ENCODE measurements around the gene FOSL2.

Gene FOSL2

DNA sequence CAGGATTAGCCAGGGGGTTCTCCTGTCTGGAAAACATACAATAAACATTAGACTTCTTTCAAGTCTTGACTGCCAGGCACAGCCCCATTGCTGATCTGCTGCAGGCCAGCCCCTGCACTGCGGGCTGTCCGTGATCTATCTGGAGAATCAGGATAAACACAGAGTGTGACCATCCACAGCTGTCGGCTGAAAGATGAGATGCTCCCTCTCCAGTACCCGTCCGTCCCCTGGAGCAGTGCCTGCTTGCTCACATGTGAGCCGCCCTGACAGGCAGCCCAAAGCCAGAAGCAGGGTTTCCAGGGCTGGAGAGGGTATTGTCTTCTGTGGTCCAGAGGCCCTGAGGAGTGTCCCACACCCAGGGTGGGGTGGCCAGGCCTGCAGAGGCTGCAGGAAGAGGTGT, 46.1 kb upstream of the FOSL2 start:
- H3K4me3 ChIP-seq (replicated peaks; ENCODE audit: low read depth, low read length): no peak overlapping the region
- H3K36me3 ChIP-seq (ENCODE audit: control insufficient read depth, insufficient read depth, low read length): no peaks in the 10 kb centered on the region
- TF ChIP-seq, protein P1, sequence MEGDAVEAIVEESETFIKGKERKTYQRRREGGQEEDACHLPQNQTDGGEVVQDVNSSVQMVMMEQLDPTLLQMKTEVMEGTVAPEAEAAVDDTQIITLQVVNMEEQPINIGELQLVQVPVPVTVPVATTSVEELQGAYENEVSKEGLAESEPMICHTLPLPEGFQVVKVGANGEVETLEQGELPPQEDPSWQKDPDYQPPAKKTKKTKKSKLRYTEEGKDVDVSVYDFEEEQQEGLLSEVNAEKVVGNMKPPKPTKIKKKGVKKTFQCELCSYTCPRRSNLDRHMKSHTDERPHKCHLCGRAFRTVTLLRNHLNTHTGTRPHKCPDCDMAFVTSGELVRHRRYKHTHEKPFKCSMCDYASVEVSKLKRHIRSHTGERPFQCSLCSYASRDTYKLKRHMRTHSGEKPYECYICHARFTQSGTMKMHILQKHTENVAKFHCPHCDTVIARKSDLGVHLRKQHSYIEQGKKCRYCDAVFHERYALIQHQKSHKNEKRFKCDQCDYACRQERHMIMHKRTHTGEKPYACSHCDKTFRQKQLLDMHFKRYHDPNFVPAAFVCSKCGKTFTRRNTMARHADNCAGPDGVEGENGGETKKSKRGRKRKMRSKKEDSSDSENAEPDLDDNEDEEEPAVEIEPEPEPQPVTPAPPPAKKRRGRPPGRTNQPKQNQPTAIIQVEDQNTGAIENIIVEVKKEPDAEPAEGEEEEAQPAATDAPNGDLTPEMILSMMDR (IDR thresholded peaks at IDR 0.05; ENCODE audit: insufficient read depth, low read length, poor library complexity, severe bottlenecking): no peak
- DNase-seq (ENCODE audit: extremely low read depth, insufficient read length): no peak
- H3K27me3 ChIP-seq (replicated peaks; ENCODE audit: control insufficient read depth, insufficient read depth, low read length): no peaks in the 10 kb centered on the region

DNA sequence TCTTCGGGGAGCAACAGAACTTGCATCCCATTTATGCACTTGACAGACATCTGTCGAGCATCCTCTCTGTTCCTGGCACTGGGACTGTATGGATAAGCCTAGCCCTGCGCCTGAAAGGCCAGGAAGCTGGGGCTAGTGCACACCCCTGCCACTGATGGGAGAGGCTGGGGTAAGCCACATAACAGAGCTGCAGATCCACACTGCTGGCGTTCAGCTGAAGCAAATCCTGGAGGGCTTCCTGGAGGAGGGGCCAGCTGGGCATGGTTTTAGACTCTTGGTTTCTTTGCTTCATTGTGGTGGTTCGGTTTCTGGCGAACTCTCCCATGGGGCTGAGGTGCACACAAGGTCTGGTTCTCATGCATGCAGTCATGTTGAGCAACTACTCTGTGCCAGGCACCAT, 45.5 kb upstream of the FOSL2 start:
- no peak for DNase-seq (ENCODE audit: extremely low read depth, insufficient read length)
- TF ChIP-seq, protein P1 (IDR thresholded peaks at IDR 0.05; ENCODE audit: insufficient read depth, low read length, poor library complexity, severe bottlenecking): no peak
- Histone ChIP-seq H3K27me3 (replicated peaks; ENCODE audit: control insufficient read depth, insufficient read depth, low read length) (no peaks in the 10 kb centered on the region), H3K4me3 (replicated peaks; ENCODE audit: low read depth, low read length) (no peak overlapping the region), H3K36me3 (ENCODE audit: control insufficient read depth, insufficient read depth, low read length) (no peaks in the 10 kb centered on the region)

DNA sequence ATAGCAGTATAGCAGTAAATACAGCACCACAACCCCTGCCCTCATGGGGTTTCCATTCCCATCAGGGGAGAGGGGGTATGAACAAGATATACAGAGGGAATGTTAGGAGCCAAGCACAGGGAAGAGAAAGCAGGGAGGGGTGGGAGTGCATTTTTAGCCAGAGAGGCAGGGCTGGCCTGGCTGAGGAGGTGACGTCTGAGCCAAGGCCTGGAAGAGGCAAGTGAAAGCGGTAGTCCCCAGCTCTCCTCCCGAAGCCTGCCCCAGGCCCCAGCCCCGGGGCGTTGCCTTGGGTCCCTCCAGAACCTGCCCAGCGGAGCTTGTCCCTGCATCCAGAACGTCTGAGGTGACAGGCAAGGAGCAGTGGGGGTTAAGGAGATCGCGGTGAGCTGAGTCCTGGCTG, 45.1 kb upstream of the FOSL2 start:
- TF ChIP-seq, protein P1 (IDR thresholded peaks at IDR 0.05; ENCODE audit: insufficient read depth, low read length, poor library complexity, severe bottlenecking): no peak
- Histone ChIP-seq H3K36me3 (ENCODE audit: control insufficient read depth, insufficient read depth, low read length) (no peaks in the 10 kb centered on the region), H3K27me3 (replicated peaks; ENCODE audit: control insufficient read depth, insufficient read depth, low read length) (no peaks in the 10 kb centered on the region), H3K4me3 (replicated peaks; ENCODE audit: low read depth, low read length) (no peak overlapping the region)
- DNase-seq (ENCODE audit: extremely low read depth, insufficient read length): no peak

DNA sequence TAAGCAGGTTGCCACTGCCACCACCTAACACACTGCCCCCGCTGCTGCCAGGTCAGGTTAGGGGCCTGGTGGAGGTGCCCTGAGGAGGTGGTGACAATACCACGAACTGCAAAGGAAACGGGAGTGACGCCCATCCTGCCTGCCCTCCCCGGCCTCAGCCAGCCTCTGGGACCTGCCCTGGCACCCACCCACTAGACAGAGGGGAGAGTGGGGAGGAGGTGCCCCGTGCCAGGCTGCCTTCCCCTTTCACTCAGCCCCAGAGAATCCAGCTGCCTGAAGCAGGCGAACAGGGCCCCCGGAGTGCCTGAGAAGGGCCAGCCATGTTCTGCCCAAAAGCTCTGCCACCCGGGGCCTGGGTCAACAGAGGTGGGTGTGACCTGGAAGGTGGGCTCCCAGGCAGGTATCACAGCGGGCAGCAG, 44.5 kb upstream of the FOSL2 start:
- H3K36me3 ChIP-seq (ENCODE audit: control insufficient read depth, insufficient read depth, low read length): no peaks in the 10 kb centered on the region
- TF ChIP-seq, protein P1 (IDR thresholded peaks at IDR 0.05; ENCODE audit: insufficient read depth, low read length, poor library complexity, severe bottlenecking): no peak
- DNase-seq (ENCODE audit: extremely low read depth, insufficient read length): no peak
- no peaks in the 10 kb centered on the region for H3K27me3 ChIP-seq (replicated peaks; ENCODE audit: control insufficient read depth, insufficient read depth, low read length)
- H3K4me3 ChIP-seq (replicated peaks; ENCODE audit: low read depth, low read length): no peak overlapping the region

DNA sequence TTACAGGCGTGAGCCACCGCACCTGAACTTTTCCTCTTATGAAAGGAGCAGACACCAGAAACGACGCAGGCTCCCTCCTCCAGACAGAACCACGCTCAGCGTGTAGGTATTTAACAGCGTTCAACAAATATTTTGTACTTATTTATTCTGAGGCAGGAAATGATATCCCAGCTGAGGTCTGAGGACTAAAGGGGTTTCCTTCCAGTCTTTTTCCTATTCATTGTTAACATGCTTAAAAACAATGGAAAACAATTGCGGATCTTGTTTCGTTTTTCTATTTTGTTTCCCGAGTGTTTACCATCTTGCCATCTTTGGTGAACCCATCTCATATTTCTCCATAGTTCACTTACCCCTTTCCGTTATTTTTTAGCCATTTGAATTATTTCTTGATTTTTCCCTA, 43.7 kb upstream of the FOSL2 start:
- H3K4me3 ChIP-seq (replicated peaks; ENCODE audit: low read depth, low read length): no peak overlapping the region
- DNase-seq (ENCODE audit: extremely low read depth, insufficient read length): no peak
- no peaks in the 10 kb centered on the region for H3K36me3 ChIP-seq (ENCODE audit: control insufficient read depth, insufficient read depth, low read length)
- TF ChIP-seq, protein P1 (IDR thresholded peaks at IDR 0.05; ENCODE audit: insufficient read depth, low read length, poor library complexity, severe bottlenecking): no peak
- H3K27me3 ChIP-seq (replicated peaks; ENCODE audit: control insufficient read depth, insufficient read depth, low read length): no peaks in the 10 kb centered on the region

DNA sequence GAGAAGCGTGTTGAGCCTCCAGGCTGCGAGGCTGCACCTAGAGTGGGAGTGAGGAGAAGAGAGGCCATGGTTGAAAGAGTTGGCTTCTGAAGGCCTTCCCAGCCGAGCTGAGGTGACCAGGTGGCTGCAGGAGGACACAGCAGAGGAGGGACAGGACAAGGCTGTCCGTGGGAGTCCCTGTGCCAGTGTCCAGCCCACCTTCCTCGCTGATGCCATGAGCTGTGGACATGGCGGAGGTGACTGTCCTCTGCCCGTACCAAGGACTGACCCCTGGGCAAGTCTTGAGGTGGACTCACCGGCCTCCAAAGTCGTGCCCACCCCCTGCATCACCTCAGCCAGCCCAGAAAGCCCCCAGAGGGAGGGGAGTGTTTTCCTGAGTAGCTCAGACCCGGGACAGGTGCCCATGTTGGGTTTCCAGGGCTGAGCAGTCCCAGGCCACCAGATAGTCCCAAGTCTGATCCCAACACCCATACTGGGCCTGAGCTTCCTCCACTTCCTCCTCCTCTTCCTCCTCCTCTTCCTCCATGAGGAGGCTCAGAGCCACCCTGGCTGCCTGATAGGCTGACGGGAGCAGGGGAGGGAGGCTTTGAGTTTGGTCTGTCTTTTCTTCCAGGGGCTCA, 43.0 kb upstream of the FOSL2 start:
- no peak for DNase-seq (ENCODE audit: extremely low read depth, insufficient read length)
- TF ChIP-seq, protein P1 (IDR thresholded peaks at IDR 0.05; ENCODE audit: insufficient read depth, low read length, poor library complexity, severe bottlenecking): no peak
- no peak overlapping the region for H3K4me3 ChIP-seq (replicated peaks; ENCODE audit: low read depth, low read length)
- H3K36me3 ChIP-seq (ENCODE audit: control insufficient read depth, insufficient read depth, low read length): no peaks in the 10 kb centered on the region
- no peaks in the 10 kb centered on the region for H3K27me3 ChIP-seq (replicated peaks; ENCODE audit: control insufficient read depth, insufficient read depth, low read length)
